Upper lobe of left lung (tissue), 6 donors: ENCODE measurements around the gene DLGAP1. TPM values are rescaled to one million over a fixed set of nuclear protein-coding genes. Genes with fewer than 3 reads are reported as not detected.

Source experiments
- ATAC-seq, 2 donors: fragments of 200-7000 bp; cut with Tn5 transposase; one replicate each; pipeline ENCODE4 v1.9.1; 2022; ENCODE audit warnings: mild to moderate bottlenecking in 2 of 2, moderate library complexity in 2 of 2; ENCODE audit not compliant: low FRiP score in 2 of 2
- DNase-seq, 2 donors: peaks; one replicate each; pipeline ENCODE4 v3.0.0-alpha.2; 2019 to 2020
- H3K27ac ChIP-seq, 4 donors: fragments of 200-600 bp; sonication (generic); one replicate each; pipeline ENCODE4 v1.5.1; 2016 to 2019
- H3K27me3 ChIP-seq, 4 donors: fragments of 200-600 bp; sonication (generic); one replicate each; pipeline ENCODE4 v1.5.1; 2017 to 2019
- H3K36me3 ChIP-seq, 4 donors: fragments of 200-600 bp; sonication (generic); one replicate each; pipeline ENCODE4 v1.5.1; 2016 to 2019
- H3K4me1 ChIP-seq, 4 donors: fragments of 200-600 bp; sonication (generic); one replicate each; pipeline ENCODE4 v1.5.1; 2018 to 2019
- H3K4me3 ChIP-seq, 4 donors: fragments of 200-600 bp; sonication (generic); one replicate each; pipeline ENCODE4 v1.5.1; 2017 to 2019; ENCODE audit warnings: mild to moderate bottlenecking in 2 of 4, moderate library complexity in 1 of 4
- H3K9me3 ChIP-seq, 4 donors: fragments of 200-600 bp; sonication (generic); one replicate each; pipeline ENCODE4 v1.5.1; 2018 to 2019
- CTCF ChIP-seq, 6 experiments: fragments of 450-650 bp in 4 of 6; fragments of 200-600 bp in 2 of 6; sonication (generic) in 2 of 6; IDR thresholded peaks; one replicate each; pipeline ENCODE4 v1.5.1; 2016 to 2019; ENCODE audit warnings: antibody characterized with exemption in 6 of 6
- EP300 ChIP-seq, 4 donors: sonication (generic); formaldehyde crosslinking; IDR thresholded peaks; one replicate each; pipeline ENCODE4 v1.5.1; 2017; ENCODE audit warnings: antibody characterized with exemption in 4 of 4, control low read depth in 2 of 4
- POLR2A ChIP-seq, 4 donors: fragments of 450-650 bp; IDR thresholded peaks; one replicate each; pipeline ENCODE4 v1.5.1; 2016 to 2017; ENCODE audit warnings: antibody characterized with exemption in 4 of 4, mild to moderate bottlenecking in 2 of 4
- POLR2AphosphoS5 ChIP-seq, 2 donors: sonication (generic); formaldehyde crosslinking; IDR thresholded peaks; one replicate each; pipeline ENCODE4 v1.5.1; 2017; ENCODE audit warnings: antibody characterized with exemption in 2 of 2
- WGBS, 2 donors: methylation state at CpG; one replicate each; pipeline ENCODE4 v1.1.5; 2017 to 2018; 5-methylcytosine and 5-hydroxymethylcytosine counted together
- total RNA-seq, 6 donors: library from RNA; depleted of rRNA in 4 of 6; stranded (reverse); fragments of >200 nt in 4 of 6; gene quantifications; one replicate each; pipeline versions ENCODE4 v1.1.0 to v1.2.1, GENCODE V29; 2016 to 2021
- donor health status: DM: no; HTN: no; CAD: no; lungs with moderate emphysema.
- donor health status: DM: no; HTN: yes; CAD: no; lungs with severe emphysema.

Gene DLGAP1
- total RNA-seq, 6 donors from 2014 or later, result 2.1 to 4.6 (median 3.6) TPM

DNA sequence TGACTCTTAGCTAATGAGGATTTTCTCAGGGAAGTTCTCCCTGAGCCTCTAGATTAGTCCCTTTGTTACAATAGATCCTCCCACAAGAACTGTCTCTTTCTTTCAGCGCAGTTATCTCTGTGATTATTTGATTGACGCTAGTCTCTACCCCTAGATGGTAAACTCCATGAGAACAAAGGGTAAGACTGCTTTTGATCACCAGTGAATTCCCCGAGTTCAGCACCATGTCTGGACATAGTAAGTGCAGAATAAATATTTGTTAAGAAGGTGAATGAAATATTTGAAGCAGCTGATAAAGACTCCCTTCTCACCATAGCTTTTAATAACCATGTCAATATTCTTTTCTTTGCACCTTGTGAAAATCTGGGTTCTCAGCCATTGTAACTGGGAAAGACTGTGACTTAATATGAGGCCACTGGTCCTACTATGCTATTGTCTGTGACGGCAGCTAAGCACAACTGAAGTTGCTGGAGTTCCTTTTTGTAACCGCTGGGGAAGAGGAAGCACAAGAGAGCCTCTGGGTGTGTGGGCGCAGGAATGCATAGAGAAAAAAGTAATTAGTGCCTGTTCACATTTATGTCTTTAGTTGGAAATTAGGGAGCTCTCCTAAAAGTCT lies 790.4 kb downstream of the DLGAP1 start:
- Histone ChIP-seq H3K27ac (no peak overlapping the region), H3K9me3 (no peaks in the 10 kb centered on the region), H3K4me1 (peaks cover 7 to 18% (median 11%) of the 10 kb centered on the region in 4 donors), H3K36me3 (no peaks in the 10 kb centered on the region), H3K27me3 (no peaks in the 10 kb centered on the region), H3K4me3 (no peak overlapping the region)
- DNase-seq (peak in 1 of 2 donors; percentile 48), ATAC-seq (peak in 1 of 2 donors; percentile 39)
- no peak for TF ChIP-seq EP300 (IDR thresholded peaks at IDR 0.05)
- peak in 1 of 6 experiments; percentile 31 for TF ChIP-seq CTCF (IDR thresholded peaks at IDR 0.05)
- TF ChIP-seq POLR2A (IDR thresholded peaks at IDR 0.05), result peak in 1 of 4 donors; percentile 15
- TF ChIP-seq POLR2AphosphoS5 (IDR thresholded peaks at IDR 0.05), result no peak
- 58 to 65% methylated on average over 6 of the region's 6 CpGs for WGBS, 2 donors

DNA sequence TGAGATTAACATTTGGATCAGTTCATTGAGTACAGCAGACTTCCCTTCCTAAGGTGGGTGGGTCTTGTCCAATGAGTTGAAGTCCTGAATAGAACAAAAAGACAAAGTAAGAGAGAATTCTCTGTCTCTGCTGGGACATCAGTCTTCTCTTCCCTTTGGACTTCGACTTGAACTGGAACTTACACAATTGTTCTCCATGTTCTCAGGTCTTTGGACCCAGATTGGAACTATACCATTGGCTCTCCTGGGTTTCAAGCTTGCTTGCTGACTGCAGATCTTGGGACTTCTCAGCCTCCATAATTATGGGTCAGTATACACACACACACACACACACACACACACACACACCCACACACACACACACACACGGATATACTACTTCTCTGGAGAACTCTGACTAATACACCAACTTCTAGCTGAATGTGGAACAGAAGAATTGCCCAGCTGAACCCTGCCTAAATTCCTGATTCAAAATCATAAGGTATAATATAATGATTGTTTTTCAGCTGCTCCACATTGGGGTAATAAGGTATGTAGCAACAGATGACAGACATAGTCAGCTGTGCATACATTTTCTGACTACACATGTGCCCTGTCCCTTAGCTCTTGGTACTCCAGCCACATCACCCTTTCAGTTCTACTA lies 791.1 kb downstream of the DLGAP1 start:
- no peak for ATAC-seq
- WGBS, 2 donors, result 80 to 89% methylated on average over 2 of the region's 2 CpGs

GRCh38 chr18:3661989-3662388 lies 793.1 kb downstream of the DLGAP1 start:
- Histone ChIP-seq H3K9me3 (no peaks in the 10 kb centered on the region), H3K36me3 (no peaks in the 10 kb centered on the region), H3K27ac (peak overlapping the region in 2 of 4 donors; percentile 48 to 74), H3K27me3 (no peaks in the 10 kb centered on the region), H3K4me1 (peaks cover 7 to 18% (median 11%) of the 10 kb centered on the region in 4 donors), H3K4me3 (no peak overlapping the region)
- WGBS, 2 donors, result 92 to 93% methylated on average over 1 of the region's 1 CpG
- ATAC-seq (no peak), DNase-seq (no peak)
- TF ChIP-seq EP300 (IDR thresholded peaks at IDR 0.05) (no peak), POLR2AphosphoS5 (IDR thresholded peaks at IDR 0.05) (no peak), CTCF (IDR thresholded peaks at IDR 0.05) (no peak), POLR2A (IDR thresholded peaks at IDR 0.05) (no peak)

More for the DNA sequence above, 791.1 kb downstream of the DLGAP1 start:
- Histone ChIP-seq H3K4me3 (no peak overlapping the region), H3K9me3 (no peaks in the 10 kb centered on the region), H3K4me1 (peaks cover 7 to 18% (median 11%) of the 10 kb centered on the region in 4 donors), H3K27me3 (no peaks in the 10 kb centered on the region), H3K27ac (no peak overlapping the region), H3K36me3 (no peaks in the 10 kb centered on the region)
- TF ChIP-seq POLR2AphosphoS5 (IDR thresholded peaks at IDR 0.05) (no peak), CTCF (IDR thresholded peaks at IDR 0.05) (no peak), EP300 (IDR thresholded peaks at IDR 0.05) (no peak), POLR2A (IDR thresholded peaks at IDR 0.05) (no peak)
- no peak for DNase-seq

GRCh38 chr18:3660739-3661515 lies 794.2 kb downstream of the DLGAP1 start:
- Histone ChIP-seq H3K9me3 (no peaks in the 10 kb centered on the region), H3K36me3 (no peaks in the 10 kb centered on the region), H3K4me3 (no peak overlapping the region), H3K27me3 (no peaks in the 10 kb centered on the region), H3K4me1 (peaks cover 4 to 13% (median 7%) of the 10 kb centered on the region in 4 donors), H3K27ac (peak overlapping the region; percentile 8 to 74 (median 60))
- TF ChIP-seq EP300 (IDR thresholded peaks at IDR 0.05) (no peak), POLR2AphosphoS5 (IDR thresholded peaks at IDR 0.05) (no peak)
- 66 to 77% methylated on average over 4 of the region's 4 CpGs for WGBS, 2 donors
- ATAC-seq (peak; percentile 38 to 69), DNase-seq (peak in 1 of 2 donors; percentile 52)

DNA sequence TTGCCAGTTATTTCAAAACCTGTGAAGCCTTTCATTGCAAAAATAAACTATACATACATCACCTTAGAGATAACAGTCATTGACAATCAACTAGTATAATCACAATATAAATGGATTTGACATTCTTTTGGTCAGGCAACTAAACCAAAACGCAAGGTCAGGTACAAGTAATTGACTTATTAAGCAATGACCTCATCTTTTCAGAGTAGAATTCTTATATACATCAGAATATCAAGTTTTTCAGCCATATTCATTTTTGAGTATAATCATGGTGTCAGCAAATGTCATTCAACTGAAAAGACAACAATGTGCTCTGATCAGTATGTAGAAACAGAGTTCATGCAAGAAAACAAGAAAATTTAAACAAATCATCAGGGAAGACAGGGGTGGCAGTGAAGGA lies 796.6 kb downstream of the DLGAP1 start:
- H3K4me1 ChIP-seq, result peaks cover 0 to 5% (median 1%) of the 10 kb centered on the region in 4 donors
- WGBS, 2 donors, result 82 to 85% methylated on average over 1 of the region's 1 CpG
- TF ChIP-seq CTCF (IDR thresholded peaks at IDR 0.05) (no peak), EP300 (IDR thresholded peaks at IDR 0.05) (no peak)
- no peaks in the 10 kb centered on the region for H3K9me3 ChIP-seq
- H3K27me3 ChIP-seq, result no peaks in the 10 kb centered on the region
- no peak overlapping the region for H3K4me3 ChIP-seq
- no peak for DNase-seq
- no peak overlapping the region for H3K27ac ChIP-seq
- no peak for ATAC-seq
- no peaks in the 10 kb centered on the region for H3K36me3 ChIP-seq
